Spleen (tissue), 11 donors: ENCODE data around the gene APOBEC3B. TPM values are rescaled to one million over a fixed set of nuclear protein-coding genes. Genes with fewer than 3 reads are reported as not detected.
A peak's percentile ranks its signal among the peaks of the same experiment; 100 is the strongest.

ENCODE experiments used
- DNase-seq: peaks from one replicate; pipeline ENCODE4 v3.0.0-alpha.2; 2020
- H3K27ac ChIP-seq, 8 donors: fragments of 200-600 bp; sonication (generic) in 7 of 8; 1 replicate in 4 of 8; 2 replicates in 4 of 8; pipeline versions ENCODE4 v1.5.0 to v1.8.0; 2016 to 2021; ENCODE audit warnings: inconsistent platforms in 4 of 8, mild to moderate bottlenecking in 4 of 8, moderate library complexity in 1 of 8
- H3K27me3 ChIP-seq, 7 donors: fragments of 200-600 bp; sonication (generic) in 6 of 7; replicated peaks in 1 of 7; 1 replicate in 4 of 7; 2 replicates in 3 of 7; pipeline versions ENCODE4 v1.5.0 to v1.8.0; 2016 to 2021; ENCODE audit warnings: inconsistent platforms in 3 of 7, mild to moderate bottlenecking in 1 of 7
- H3K36me3 ChIP-seq, 6 donors: fragments of 200-600 bp; sonication (generic) in 5 of 6; 1 replicate in 4 of 6; 2 replicates in 2 of 6; pipeline versions ENCODE4 v1.5.0 to v1.8.0; 2016 to 2021; ENCODE audit warnings: inconsistent platforms in 2 of 6
- H3K4me1 ChIP-seq, 6 donors: fragments of 200-600 bp; sonication (generic) in 5 of 6; 1 replicate in 3 of 6; 2 replicates in 3 of 6; pipeline versions ENCODE4 v1.5.0 to v1.8.0; 2016 to 2021; ENCODE audit warnings: inconsistent platforms in 3 of 6
- H3K4me3 ChIP-seq, 8 donors: fragments of 200-600 bp; sonication (generic) in 7 of 8; 1 replicate in 4 of 8; 2 replicates in 4 of 8; pipeline versions ENCODE4 v1.5.0 to v1.8.0; 2016 to 2021; ENCODE audit warnings: inconsistent platforms in 4 of 8, mild to moderate bottlenecking in 4 of 8, moderate library complexity in 2 of 8
- H3K9me3 ChIP-seq, 8 donors: fragments of 200-600 bp; sonication (generic) in 7 of 8; 1 replicate in 4 of 8; 2 replicates in 4 of 8; pipeline versions ENCODE4 v1.5.0 to v1.8.0; 2016 to 2021; ENCODE audit warnings: inconsistent platforms in 4 of 8
- CTCF ChIP-seq, 11 experiments: fragments of 200-600 bp in 7 of 11; fragments of 450-650 bp in 4 of 11; sonication (generic) in 4 of 11; IDR thresholded peaks in 8 of 11; conservative IDR thresholded peaks in 3 of 11; 1 replicate in 7 of 11; 2 replicates in 4 of 11; pipeline versions ENCODE4 v1.4.0 to v1.8.0; 2016 to 2021; ENCODE audit warnings: antibody characterized with exemption in 11 of 11, inconsistent platforms in 4 of 11, mild to moderate bottlenecking in 1 of 11
- POLR2A ChIP-seq, 3 donors: fragments of 450-650 bp; IDR thresholded peaks; one replicate each; pipeline ENCODE4 v1.5.1; 2017; ENCODE audit warnings: antibody characterized with exemption in 3 of 3, mild to moderate bottlenecking in 1 of 3
- POLR2AphosphoS5 ChIP-seq, 3 donors: sonication (generic); formaldehyde crosslinking; IDR thresholded peaks; one replicate each; pipeline ENCODE4 v1.5.1; 2017; ENCODE audit warnings: antibody characterized with exemption in 3 of 3
- WGBS, 5 donors: extraction: QIAGEN DNeasy Blood & Tissue Kit in 3 of 5; methylation state at CpG; one replicate each; pipeline versions ENCODE4 v1.1.5 to v1.1.7; 2013 to 2018; 5-methylcytosine and 5-hydroxymethylcytosine counted together
- intact Hi-C: fragments of 100-400 bp; cut with DNase I; formaldehyde crosslinking; loops from one replicate; pipeline ENCODE4 v1.15.0; 2023; ENCODE audit warnings: low total_unique reads
- polyA plus RNA-seq, 3 donors: library from polyadenylated mRNA; stranded (reverse); fragments of 200-250 nt; gene quantifications; one replicate each; pipeline ENCODE4 v1.2.1, GENCODE V29; 2013
- total RNA-seq, 7 donors: library from RNA; depleted of rRNA in 3 of 7; stranded (reverse); fragments of >200 nt in 3 of 7; fragmentation: NEBNext Ultra II Directional in 4 of 7; extraction: Animal tissue kit (Norgen Biotek cat#: 25700) in 4 of 7; gene quantifications; one replicate each; pipeline versions ENCODE4 v1.1.0 to v1.2.1, GENCODE V29; 2016 to 2021
- donor health status: healthy with polysubstance abuse.
- donor health status: DM: no; HTN: no; CAD: no; lungs with moderate emphysema.
- donor health status: DM: no; HTN: no; CAD: no.
- donor health status: Bipolar disorder and iron deficiency.
- donor health status: healthy.
- donor health status: DM: no; HTN: no; CAD: no.
- donor health status: DM: yes; HTN: yes; CAD: no.

Gene APOBEC3B
- total and polyA plus RNA-seq, 10 donors, result 1.2 to 14.0 (median 4.3) TPM; not detected in 1

DNA sequence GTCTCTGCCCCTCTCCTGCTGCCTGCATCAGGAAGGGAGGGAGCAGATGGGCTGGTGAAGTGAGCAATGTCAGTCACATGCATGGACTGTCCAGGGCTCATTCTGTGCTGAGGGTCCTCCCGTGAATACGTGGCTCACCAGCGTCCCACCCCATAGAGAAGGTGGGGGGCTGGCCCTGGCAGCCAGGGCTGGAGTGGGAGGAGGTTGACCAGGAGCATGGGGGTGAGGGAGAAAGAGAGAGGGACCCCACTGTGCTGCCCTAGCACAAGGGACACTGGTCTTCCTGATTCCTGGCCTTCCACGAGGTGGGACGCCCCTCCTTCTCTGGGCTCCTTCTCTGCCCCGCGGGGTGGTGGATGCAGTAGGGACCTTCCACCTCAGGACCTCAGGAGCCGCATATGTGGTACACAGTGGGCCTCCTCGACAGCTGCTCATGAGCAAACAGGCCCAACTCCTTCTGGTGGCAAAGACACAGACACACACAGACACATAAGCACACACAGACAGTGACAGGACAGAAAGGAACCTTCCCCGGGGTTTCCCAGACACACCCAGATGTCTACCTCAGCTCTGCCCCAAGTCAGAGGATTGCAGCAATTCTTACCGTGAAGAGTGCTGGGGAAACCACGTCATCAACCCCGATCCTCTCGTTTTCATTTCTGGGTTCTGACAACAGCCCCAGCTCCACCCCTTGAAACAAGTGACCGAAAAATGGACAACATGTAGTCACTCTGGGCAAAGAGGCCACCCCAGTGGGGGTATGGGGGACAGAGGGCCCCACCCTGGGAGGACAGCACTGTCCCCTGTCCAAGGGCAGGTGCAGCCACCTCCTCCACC, 28.4 kb upstream of the APOBEC3B start:
- TF ChIP-seq POLR2AphosphoS5 (IDR thresholded peaks at IDR 0.05) (peak; percentile 48 to 79 (median 65)), CTCF (IDR thresholded peaks at IDR 0.05 in 8 of 11, conservative IDR thresholded peaks at IDR 0.05 in 3 of 11) (peak in 1 of 11 experiments; percentile 25), POLR2A (IDR thresholded peaks at IDR 0.05) (no peak)
- H3K4me1 ChIP-seq, result peaks cover 0 to 60% (median 2%) of the 10 kb centered on the region in 6 donors
- peaks cover 0 to under 1% (median 0%) of the 10 kb centered on the region in 6 donors for H3K36me3 ChIP-seq
- intact Hi-C loops, result no loop called here
- DNase-seq, result peak; percentile 80
- 51 to 73% (median 63%) methylated on average over 10 to 15 of the region's 15 CpGs for WGBS, 5 donors
- H3K27me3 ChIP-seq, result no peaks in the 10 kb centered on the region
- H3K9me3 ChIP-seq, result no peaks in the 10 kb centered on the region
- H3K4me3 ChIP-seq, result peak overlapping the region in 3 of 8 donors; percentile 28 to 63 (median 33)
- H3K27ac ChIP-seq, result peak overlapping the region in 7 of 8 donors; percentile 66 to 97 (median 90)

- intact Hi-C loops, result no loop called here
Observed at GRCh38 chr22:38954414-38955043, 27.6 kb upstream of the APOBEC3B start.

GRCh38 chr22:38955250-38955905, 26.8 kb upstream of the APOBEC3B start:
- Histone ChIP-seq H3K36me3 (peaks cover 0 to 16% (median 0%) of the 10 kb centered on the region in 6 donors), H3K27ac (peak overlapping the region in 4 of 8 donors; percentile 85 to 97 (median 92)), H3K9me3 (no peaks in the 10 kb centered on the region), H3K27me3 (no peaks in the 10 kb centered on the region), H3K4me3 (peak overlapping the region in 2 of 8 donors; percentile 4 to 63), H3K4me1 (peaks cover 0 to 69% (median 1%) of the 10 kb centered on the region in 6 donors)
- intact Hi-C loops, result no loop called here
- WGBS, 5 donors, result 70 to 88% (median 79%) methylated on average over 3 to 5 of the region's 5 CpGs
- TF ChIP-seq CTCF (IDR thresholded peaks at IDR 0.05 in 8 of 11, conservative IDR thresholded peaks at IDR 0.05 in 3 of 11) (no peak), POLR2A (IDR thresholded peaks at IDR 0.05) (no peak), POLR2AphosphoS5 (IDR thresholded peaks at IDR 0.05) (no peak)
- DNase-seq, result peak; percentile 66

More at GRCh38 chr22:38954414-38955043, 27.6 kb upstream of the APOBEC3B start:
- Histone ChIP-seq H3K36me3 (peaks cover 0 to 8% (median 0%) of the 10 kb centered on the region in 6 donors), H3K9me3 (no peaks in the 10 kb centered on the region), H3K27me3 (no peaks in the 10 kb centered on the region), H3K4me3 (peak overlapping the region in 2 of 8 donors; percentile 4 to 63), H3K27ac (peak overlapping the region in 7 of 8 donors; percentile 66 to 97 (median 90)), H3K4me1 (peaks cover 0 to 67% (median 1%) of the 10 kb centered on the region in 6 donors)
- peak; percentile 76 for DNase-seq
- TF ChIP-seq CTCF (IDR thresholded peaks at IDR 0.05 in 8 of 11, conservative IDR thresholded peaks at IDR 0.05 in 3 of 11) (no peak), POLR2A (IDR thresholded peaks at IDR 0.05) (no peak), POLR2AphosphoS5 (IDR thresholded peaks at IDR 0.05) (no peak)
- WGBS, 5 donors, result 80 to 95% (median 87%) methylated on average over 11 to 13 of the region's 13 CpGs
